GM23338 (cell line): ENCODE results near the gene DNAJB13. TPM values are rescaled to one million over a fixed set of nuclear protein-coding genes. Genes with fewer than 3 reads are reported as not detected.

Experiments
- ATAC-seq: fragments of 200-7000 bp; cut with Tn5 transposase; 3 replicates; pipeline ENCODE4 v1.9.1; 2020
- DNase-seq: peaks from one replicate; pipeline ENCODE4 v3.0.0-alpha.2; 2015; ENCODE audit warnings: low spot score
- H2AFZ ChIP-seq: fragments of 200-600 bp; sonication (generic); 2 replicates; pipeline ENCODE4 v1.8.0; 2016; ENCODE audit warnings: antibody characterized with exemption, mild to moderate bottlenecking, moderate library complexity
- H3F3A ChIP-seq: fragments of 200-600 bp; sonication (generic); replicated peaks from 2 replicates; pipeline ENCODE4 v1.8.0; 2017; ENCODE audit warnings: antibody characterized with exemption, mixed run types, low read depth
- H3K27ac ChIP-seq: fragments of 200-600 bp; sonication (generic); 2 replicates; pipeline ENCODE4 v1.6.1; 2016; ENCODE audit warnings: low read depth
- H3K27me3 ChIP-seq: fragments of 200-600 bp; sonication (generic); 2 replicates; pipeline ENCODE4 v1.8.0; 2016; ENCODE audit warnings: mild to moderate bottlenecking, mixed run types, moderate library complexity; ENCODE audit not compliant: insufficient read depth
- H3K36me3 ChIP-seq: fragments of 200-600 bp; sonication (generic); 2 replicates; pipeline ENCODE4 v1.8.0; 2016; ENCODE audit warnings: mild to moderate bottlenecking; ENCODE audit not compliant: insufficient read depth
- H3K4me1 ChIP-seq: fragments of 200-600 bp; sonication (generic); 2 replicates; pipeline ENCODE4 v1.8.0; 2016; ENCODE audit warnings: mild to moderate bottlenecking, moderate library complexity; ENCODE audit not compliant: insufficient read depth
- H3K4me2 ChIP-seq: fragments of 200-600 bp; sonication (generic); 2 replicates; pipeline ENCODE4 v1.7.1; 2017; ENCODE audit warnings: mixed run types
- H3K4me3 ChIP-seq: fragments of 200-600 bp; sonication (generic); 2 replicates; pipeline ENCODE4 v1.6.1; 2016; ENCODE audit warnings: mixed run types
- H3K79me2 ChIP-seq: fragments of 200-600 bp; sonication (generic); replicated peaks from 2 replicates; pipeline ENCODE4 v1.8.0; 2017; ENCODE audit warnings: mild to moderate bottlenecking; ENCODE audit not compliant: insufficient read depth
- H3K9me2 ChIP-seq: fragments of 200-600 bp; sonication (generic); 2 replicates; pipeline ENCODE4 v1.8.0; 2017; ENCODE audit not compliant: insufficient read depth
- H4K20me1 ChIP-seq: fragments of 200-600 bp; sonication (generic); replicated peaks from 2 replicates; pipeline ENCODE4 v1.8.0; 2017; ENCODE audit warnings: mild to moderate bottlenecking; ENCODE audit not compliant: insufficient read depth
- H3K27ac Mint-ChIP-seq: 2 replicates; pipeline ENCODE4 v1.8.0; 2020; ENCODE audit warnings: inconsistent platforms, mild to moderate bottlenecking, moderate library complexity, mixed read lengths
- H3K27me3 Mint-ChIP-seq: 3 replicates; pipeline ENCODE4 v1.8.0; 2022; ENCODE audit warnings: low read depth, mild to moderate bottlenecking, moderate library complexity, mixed read lengths, inconsistent platforms; ENCODE audit not compliant: insufficient read depth, poor library complexity
- H3K36me3 Mint-ChIP-seq: 3 replicates; pipeline ENCODE4 v1.8.0; 2021; ENCODE audit warnings: low read depth, mild to moderate bottlenecking, inconsistent platforms, moderate library complexity, mixed read lengths
- H3K4me1 Mint-ChIP-seq: 3 replicates; pipeline ENCODE4 v1.8.0; 2020; ENCODE audit warnings: mild to moderate bottlenecking, inconsistent platforms, mixed read lengths
- H3K4me3 Mint-ChIP-seq: 3 replicates; pipeline ENCODE4 v1.8.0; 2021; ENCODE audit warnings: moderate library complexity, mild to moderate bottlenecking, inconsistent platforms, mixed read lengths
- H3K9me3 Mint-ChIP-seq: 3 replicates; pipeline ENCODE4 v1.8.0; 2020; ENCODE audit warnings: moderate library complexity, mild to moderate bottlenecking, inconsistent platforms, mixed read lengths
- CTCF ChIP-seq, 2 experiments: fragments of 200-600 bp in 1 of 2; sonication (generic) in 1 of 2; conservative IDR thresholded peaks; 2 replicates each; pipeline versions ENCODE4 v1.5.1 to v1.6.1; 2016 to 2017; ENCODE audit warnings: antibody characterized with exemption in 2 of 2, low read depth in 2 of 2, mild to moderate bottlenecking in 2 of 2, moderate library complexity in 1 of 2
- ETS1 ChIP-seq: IDR thresholded peaks from 2 replicates; pipeline ENCODE4 v1.6.1; 2016; ENCODE audit warnings: antibody characterized with exemption
- EZH2 ChIP-seq: fragments of 200-600 bp; sonication (generic); IDR thresholded peaks from one replicate; pipeline ENCODE4 v1.8.0; 2017; ENCODE audit warnings: antibody characterized with exemption, mild to moderate bottlenecking, low read depth; ENCODE audit not compliant: unreplicated experiment
- EZH2phosphoT487 ChIP-seq: fragments of 200-600 bp; sonication (generic); IDR thresholded peaks from one replicate; pipeline ENCODE4 v1.8.1; 2018; ENCODE audit warnings: antibody characterized with exemption; ENCODE audit not compliant: unreplicated experiment
- JUNB ChIP-seq: IDR thresholded peaks from one replicate; pipeline ENCODE4 v1.6.1; 2016; ENCODE audit warnings: antibody characterized with exemption; ENCODE audit not compliant: unreplicated experiment
- NANOG ChIP-seq: IDR thresholded peaks from 2 replicates; pipeline ENCODE4 v1.6.1; 2016; ENCODE audit warnings: antibody characterized with exemption, borderline replicate concordance
- POLR2AphosphoS5 ChIP-seq: IDR thresholded peaks from 2 replicates; pipeline ENCODE4 v1.6.1; 2016; ENCODE audit warnings: antibody characterized with exemption, low read depth
- REST ChIP-seq: IDR thresholded peaks from one replicate; pipeline ENCODE4 v1.6.1; 2018; ENCODE audit warnings: antibody characterized with exemption; ENCODE audit not compliant: unreplicated experiment
- STAT1 ChIP-seq: IDR thresholded peaks from one replicate; pipeline ENCODE4 v1.6.1; 2016; ENCODE audit warnings: antibody characterized with exemption; ENCODE audit not compliant: unreplicated experiment
- ZNF114 ChIP-seq: fragments of 250-450 bp; sonication (Bioruptor Pico); IDR thresholded peaks from 2 replicates; pipeline ENCODE4 v1.5.0; 2020; ENCODE audit warnings: mild to moderate bottlenecking, moderate library complexity
- ZNF331 ChIP-seq: fragments of 250-450 bp; sonication (Bioruptor Pico); IDR thresholded peaks from 2 replicates; pipeline ENCODE4 v1.5.0; 2020; ENCODE audit warnings: low read depth, mild to moderate bottlenecking, moderate library complexity
- ZNF462 ChIP-seq: fragments of 250-450 bp; sonication (Bioruptor Pico); IDR thresholded peaks from 2 replicates; pipeline ENCODE4 v1.5.0; 2020; ENCODE audit warnings: mild to moderate bottlenecking, moderate library complexity
- polyA plus RNA-seq: library from polyadenylated mRNA; unstranded; fragments of >200 nt; fragmentation: Nextera tagmentation; extraction: Ambion mirVana; gene quantifications from 2 replicates; pipeline ENCODE4 v1.2.1, GENCODE V29; 2016
- total RNA-seq: library from RNA; depleted of rRNA; stranded (reverse); fragments of >200 nt; shearing (Covaris generic); gene quantifications from 2 replicates; pipeline ENCODE4 v1.2.3, GENCODE V29; 2014

DNAJB13 gene
- total and polyA plus RNA-seq, 2 experiments from 2014 or later: 0.14 to 0.32 TPM

- no peak for ATAC-seq
- no peaks in the 10 kb centered on the region for H3K79me2 ChIP-seq
- Mint-ChIP-seq H3K27ac (no peak overlapping the region), H3K4me3 (no peak overlapping the region), H3K4me1 (no peaks in the 10 kb centered on the region), H3K36me3 (0 out of 3 replicates have a peak, but pooled peaks cover 2% of the 10 kb centered on the region), H3K27me3 (no peaks in the 10 kb centered on the region), H3K9me3 (peaks cover 18% of the 10 kb centered on the region; the same call in 2 of the 3 replicates)
- H3K4me3 ChIP-seq: no peak overlapping the region
- H4K20me1 ChIP-seq: no peaks in the 10 kb centered on the region
- H3K9me2 ChIP-seq: no peaks in the 10 kb centered on the region
- H3K4me2 ChIP-seq: no peak overlapping the region
- H3F3A ChIP-seq: no peaks in the 10 kb centered on the region
- no peaks in the 10 kb centered on the region for H3K27me3 ChIP-seq
- no peak overlapping the region for H3K27ac ChIP-seq
- TF ChIP-seq ZNF331 (CRISPR knock-in tag) (no peak), JUNB (no peak), CTCF (conservative IDR thresholded peaks at IDR 0.05; ENCODE audit: low read depth in 2 of 2) (no peak), POLR2AphosphoS5 (no peak), ETS1 (no peak), NANOG (no peak), STAT1 (no peak), REST (no peak), ZNF114 (no peak), ZNF462 (CRISPR knock-in tag) (no peak), EZH2phosphoT487 (no peak), EZH2 (no peak)
- no peak overlapping the region for H2AFZ ChIP-seq
- H3K4me1 ChIP-seq: no peaks in the 10 kb centered on the region
- DNase-seq: no peak
- H3K36me3 ChIP-seq: no peaks in the 10 kb centered on the region
Measured at GRCh38 chr11:73944901-73945300, 5.9 kb upstream of the DNAJB13 start.
